ENCODE measurements around the gene MCF2L2.

The MCF2L2 gene

DNA sequence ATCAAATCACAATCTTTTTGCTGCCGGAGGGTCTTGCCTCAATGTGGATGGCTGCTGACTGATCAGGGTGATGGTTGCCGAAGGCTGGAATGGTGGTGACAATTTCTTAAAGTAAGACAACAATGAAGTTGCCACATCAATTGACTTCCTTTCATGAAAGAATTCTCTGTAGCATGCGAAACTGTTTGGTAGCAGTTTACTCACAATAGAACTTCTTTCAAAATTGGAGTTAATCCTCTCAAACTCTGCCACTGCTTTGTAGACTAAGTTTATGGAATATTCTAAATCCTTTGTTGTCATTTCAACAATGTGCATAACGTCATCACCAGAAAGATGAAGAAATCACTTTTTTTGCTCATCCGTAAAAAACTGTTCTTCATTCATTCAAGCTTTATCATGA is 109.5 kb downstream of the MCF2L2 start:
- no peak for FAIRE-seq

DNA sequence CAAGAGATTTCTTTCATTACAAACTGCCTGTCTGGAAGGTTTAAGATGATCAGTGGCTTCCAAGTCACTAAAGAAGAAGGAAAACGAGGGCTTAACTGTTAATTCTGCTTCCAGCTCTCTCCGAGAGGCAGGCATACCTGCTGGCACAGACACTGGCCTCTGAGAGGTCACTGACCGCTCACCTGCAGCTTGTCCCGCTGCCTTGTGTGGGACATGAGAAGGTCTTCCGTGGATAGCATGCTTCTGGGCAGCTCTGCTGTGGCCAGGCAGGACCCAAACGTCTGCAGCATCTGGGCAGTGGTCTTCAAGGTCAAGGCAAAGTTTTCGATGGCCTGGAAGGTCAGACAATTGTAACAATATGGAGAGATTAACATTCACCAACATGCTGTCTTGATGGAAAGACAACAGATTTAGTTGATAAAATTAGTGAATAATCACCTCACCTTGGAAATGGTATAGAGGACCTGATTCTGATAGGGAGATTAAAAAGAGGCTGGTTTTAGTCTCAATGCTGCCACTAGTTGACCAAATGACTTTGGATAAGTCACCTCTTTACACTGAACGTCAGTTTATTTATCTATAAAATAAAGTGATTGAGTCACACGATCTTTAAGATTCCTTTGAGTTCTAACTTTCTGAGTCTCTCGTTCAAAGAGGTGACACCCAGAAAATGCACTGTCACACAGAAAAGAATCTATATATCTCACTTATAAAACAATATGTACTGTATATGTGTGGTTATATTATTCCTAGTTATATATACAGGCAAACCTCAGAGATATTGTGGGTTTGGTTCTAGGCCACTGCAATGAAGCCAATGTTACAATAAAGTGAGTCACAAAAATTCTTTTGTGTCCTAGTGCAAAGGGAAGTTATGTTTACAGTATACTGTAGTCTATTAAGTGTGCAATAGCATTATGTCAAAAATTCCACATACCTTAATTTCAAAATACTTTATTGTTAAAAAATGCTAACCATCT is 110.2 kb downstream of the MCF2L2 start:
- FAIRE-seq, result no peak

GRCh38 chr3:183317271-183317670 is 111.1 kb downstream of the MCF2L2 start:
- FAIRE-seq, result no peak

DNA sequence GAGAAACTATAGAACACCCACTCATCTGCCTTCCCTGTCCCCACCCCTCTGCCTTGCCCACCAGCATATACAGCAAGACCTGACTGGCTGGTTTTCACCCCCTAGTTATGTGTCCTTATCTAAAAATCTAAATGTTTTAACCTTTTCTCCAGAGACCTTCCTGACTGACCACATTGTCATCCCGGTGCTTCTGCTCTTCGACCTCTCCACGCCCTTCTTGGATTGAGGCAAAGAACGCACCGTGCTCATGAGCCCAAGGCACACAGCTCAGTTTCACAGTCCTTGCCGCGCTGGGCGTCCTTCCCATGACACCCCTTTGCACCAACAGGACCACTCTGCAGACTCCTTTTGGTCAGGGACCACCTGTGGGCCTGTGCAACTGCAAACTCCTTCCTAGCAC is 112.7 kb downstream of the MCF2L2 start:
- no peak for FAIRE-seq

- FAIRE-seq, result no peak
These were observed 114.7 kb downstream of the MCF2L2 start for GRCh38 chr3:183313764-183314163.

DNA sequence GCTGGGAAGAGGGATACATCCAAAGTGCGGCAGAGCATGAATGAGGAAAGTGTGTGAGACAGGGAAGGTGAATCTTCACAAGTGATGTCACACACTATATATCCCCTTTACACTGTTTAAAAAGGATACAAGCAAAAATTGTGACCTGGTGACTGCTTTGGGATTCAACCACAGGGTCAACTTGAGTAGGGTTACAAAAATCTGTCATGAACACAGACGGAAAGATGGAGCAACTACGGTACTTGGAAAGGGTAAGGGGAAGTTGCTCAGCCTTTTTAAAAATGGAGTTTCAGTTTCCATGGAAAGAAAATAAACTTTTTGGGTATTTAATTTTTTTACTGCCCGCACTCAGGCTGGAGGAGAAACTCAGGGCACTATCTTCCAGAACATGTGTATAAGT is 115.1 kb downstream of the MCF2L2 start:
- no peak for FAIRE-seq

- no peak for FAIRE-seq
These were observed 116.0 kb downstream of the MCF2L2 start for GRCh38 chr3:183312433-183312832.

GRCh38 chr3:183310936-183311335 is 117.5 kb downstream of the MCF2L2 start:
- FAIRE-seq, result no peak

DNA sequence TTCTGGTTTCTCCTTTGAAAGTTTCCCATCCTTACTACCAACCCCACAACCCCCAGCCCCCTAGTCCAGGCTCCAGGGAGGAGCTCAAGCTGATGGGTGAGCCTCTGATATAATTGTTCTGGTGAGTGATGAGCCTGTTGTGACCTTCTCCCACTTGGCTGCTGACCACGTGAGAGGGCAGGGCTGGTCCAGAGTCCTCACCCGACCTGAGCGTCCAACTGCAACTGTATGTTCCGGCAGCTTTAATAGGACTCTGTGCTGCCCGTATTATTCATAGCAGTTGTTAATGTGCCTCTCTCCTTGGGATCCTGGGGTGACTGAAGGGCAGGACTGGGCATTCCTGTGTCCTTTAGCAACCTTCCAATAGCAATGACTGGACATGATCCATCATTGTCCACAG is 119.1 kb downstream of the MCF2L2 start:
- FAIRE-seq, result no peak

DNA sequence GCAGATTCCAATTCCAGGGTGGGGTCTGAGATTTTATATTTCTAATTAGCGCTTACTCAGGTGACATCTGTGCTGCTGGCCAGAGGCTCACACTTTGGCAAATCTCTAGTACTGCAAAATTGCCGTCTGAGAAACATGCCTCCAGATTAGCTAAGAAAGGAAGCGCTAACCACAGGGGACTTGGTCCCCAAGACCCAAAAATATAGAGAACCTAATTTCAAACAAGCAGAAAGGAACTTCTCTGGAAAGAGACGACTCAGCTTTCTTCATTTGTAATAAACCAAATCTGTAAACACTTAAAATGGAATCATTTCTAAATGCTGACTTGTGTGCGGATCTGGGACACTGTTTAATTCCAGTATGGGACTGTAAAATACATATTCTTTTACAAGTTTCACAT is 119.7 kb downstream of the MCF2L2 start:
- no peak for FAIRE-seq

DNA sequence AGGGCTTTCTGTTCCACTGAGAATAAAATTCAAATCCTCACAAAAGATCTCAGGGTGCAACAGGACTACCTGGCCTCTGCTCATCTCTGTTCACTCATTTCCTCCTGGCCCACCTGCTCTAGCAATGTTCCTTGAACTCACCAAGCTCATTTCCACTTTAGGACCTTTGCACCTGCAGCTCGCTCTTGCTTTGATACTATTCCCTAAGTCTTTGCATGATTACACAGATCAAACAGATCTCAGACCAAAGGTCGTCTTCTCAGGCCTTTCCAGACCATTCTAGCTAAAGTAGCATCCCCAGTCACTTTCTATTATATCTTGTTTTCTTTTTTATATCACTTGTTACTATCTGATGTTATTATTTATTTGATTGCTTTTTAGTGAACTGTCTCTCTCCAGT is 120.7 kb downstream of the MCF2L2 start:
- no peak for FAIRE-seq

DNA sequence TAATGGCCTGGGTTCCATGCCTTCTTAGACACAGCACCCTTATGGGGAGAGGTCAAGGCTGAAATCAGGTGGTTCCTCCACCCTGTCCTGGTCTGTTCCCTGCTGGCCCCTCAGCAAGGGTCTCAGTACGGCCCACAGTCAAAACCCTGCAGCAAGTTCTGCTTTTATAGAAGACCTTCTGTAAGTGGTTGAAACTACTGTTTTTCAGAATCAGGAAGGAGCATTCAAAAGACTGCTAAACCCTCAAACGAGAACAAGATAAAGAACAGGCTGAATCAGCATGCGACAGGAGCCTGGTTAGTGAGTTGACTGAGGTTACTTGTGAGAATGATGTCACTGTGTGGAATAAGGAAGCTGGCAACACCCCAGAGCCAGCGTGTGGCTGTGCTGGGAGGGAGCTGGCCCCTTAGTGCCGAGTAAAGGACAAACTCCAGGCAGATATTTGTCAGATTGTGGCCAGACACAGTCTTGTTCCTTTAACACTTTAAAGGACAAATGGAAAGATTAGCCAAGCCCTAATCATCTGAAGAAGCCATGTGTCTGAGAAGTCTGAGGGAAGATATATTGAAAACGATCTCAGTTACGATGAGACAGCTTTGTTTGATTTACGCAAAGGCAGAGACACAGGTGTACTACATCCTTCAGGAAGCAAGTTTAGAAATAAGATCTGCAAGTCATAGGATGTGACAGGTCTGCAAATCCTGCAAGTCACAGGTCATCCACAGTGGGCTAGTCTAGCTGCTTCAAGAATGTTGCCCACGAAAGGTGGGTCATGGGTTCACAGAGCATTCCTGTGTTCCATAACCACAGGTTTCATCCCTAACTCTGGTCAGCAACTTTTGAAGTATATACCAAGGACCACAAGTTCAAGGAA is 121.4 kb downstream of the MCF2L2 start:
- peak; percentile 5 for FAIRE-seq

- no peak for FAIRE-seq
These were observed 124.7 kb downstream of the MCF2L2 start for GRCh38 chr3:183303690-183304089.

GRCh38 chr3:183301937-183302580 is 126.4 kb downstream of the MCF2L2 start:
- FAIRE-seq, result no peak

DNA sequence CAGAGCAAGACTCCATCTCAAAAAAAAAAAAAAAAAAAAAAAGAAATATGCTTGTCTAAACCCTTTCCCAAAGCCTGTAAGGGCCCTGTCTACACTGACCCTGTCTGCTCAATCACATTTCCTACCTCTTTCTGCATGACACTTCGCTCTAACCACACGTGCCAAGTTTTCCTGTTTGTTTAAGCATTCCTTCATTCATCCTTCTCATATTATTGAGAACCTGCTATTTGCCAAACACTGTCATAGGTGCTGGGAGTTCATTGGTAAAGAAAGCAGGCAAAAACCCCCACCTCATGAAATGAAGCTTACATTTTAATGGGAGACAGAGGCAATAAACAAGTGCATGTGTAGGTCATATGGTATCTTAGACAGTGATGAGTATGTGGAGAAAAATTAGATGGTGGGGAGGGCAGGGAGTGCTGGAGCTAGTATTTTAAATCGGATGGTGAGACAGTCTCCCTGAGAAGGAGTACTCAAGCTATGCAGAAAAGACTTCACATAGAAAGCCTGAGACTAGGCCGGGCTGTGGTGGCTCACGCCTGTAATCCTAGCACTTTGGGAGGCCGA is 127.3 kb downstream of the MCF2L2 start:
- no peak for FAIRE-seq

- no peak for FAIRE-seq
These were observed 128.4 kb downstream of the MCF2L2 start for GRCh38 chr3:183299976-183300375.

DNA sequence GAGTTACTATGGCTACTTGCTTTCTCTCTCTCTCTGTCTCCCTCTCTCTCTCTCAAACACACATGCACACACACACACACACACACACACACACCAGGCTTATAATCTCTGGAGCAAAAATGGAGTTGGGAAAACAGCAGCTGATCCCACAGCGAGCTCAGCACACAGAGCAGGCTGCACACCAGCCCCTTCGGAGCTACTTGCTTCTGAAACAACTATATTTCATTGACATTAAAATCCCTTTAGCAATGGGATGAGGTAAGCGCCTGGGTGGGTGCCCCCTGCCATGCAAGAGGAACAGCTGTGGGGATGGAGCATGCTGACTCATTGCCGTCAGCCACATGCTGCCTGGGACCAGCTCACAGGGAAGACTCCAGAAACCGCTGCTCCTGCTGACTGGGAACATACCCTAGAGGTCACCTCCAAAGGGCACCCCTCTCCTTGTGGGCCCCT is 129.7 kb downstream of the MCF2L2 start:
- FAIRE-seq, result no peak

DNA sequence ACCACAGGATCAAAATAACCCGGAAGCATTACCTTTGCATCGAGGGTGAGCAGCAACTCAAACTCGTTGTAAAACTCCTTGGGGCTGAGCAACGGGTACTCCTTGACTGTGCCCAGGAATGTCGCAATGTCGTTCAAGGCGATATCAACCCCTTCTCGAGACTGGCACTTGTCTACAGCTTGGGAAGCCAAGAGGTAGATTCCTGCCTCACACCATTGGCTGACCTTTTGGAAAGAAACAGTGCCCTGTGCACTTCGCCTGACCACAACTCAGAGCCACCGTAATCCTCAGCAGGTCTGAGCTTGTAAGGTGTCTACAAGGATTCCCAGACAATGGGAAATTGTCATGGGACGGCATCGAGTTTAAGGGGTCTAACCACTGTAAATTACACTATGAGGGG is 131.5 kb downstream of the MCF2L2 start:
- no peak for FAIRE-seq

DNA sequence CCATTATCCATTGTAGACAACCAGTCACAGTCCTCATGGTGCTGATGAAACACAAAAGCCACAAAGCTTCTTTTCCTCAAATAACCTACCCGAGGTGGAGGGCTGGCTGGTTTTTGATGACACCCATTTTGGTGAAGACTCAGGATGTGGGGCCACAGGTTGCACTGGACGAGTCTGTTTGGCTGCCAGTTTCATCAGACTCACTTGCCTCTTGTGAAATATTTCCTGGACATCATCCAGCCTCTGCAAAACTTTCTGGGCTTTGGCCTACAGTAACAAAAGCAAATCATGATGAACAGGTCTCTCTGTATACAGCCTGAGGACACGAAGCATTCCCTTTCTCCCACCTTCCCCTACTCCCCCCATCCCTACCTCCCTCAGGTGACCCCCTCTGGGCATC is 133.2 kb downstream of the MCF2L2 start:
- FAIRE-seq, result no peak

- FAIRE-seq, result no peak
These were observed 134.5 kb downstream of the MCF2L2 start for GRCh38 chr3:183293966-183294365.

GRCh38 chr3:183291497-183292031 is 136.9 kb downstream of the MCF2L2 start:
- no peak for FAIRE-seq

GRCh38 chr3:183290216-183290615 is 138.2 kb downstream of the MCF2L2 start:
- no peak for FAIRE-seq
